H9 (cell line): ENCODE results near the gene FBLN1. TPM values are rescaled to one million over a fixed set of nuclear protein-coding genes. Genes with fewer than 3 reads are reported as not detected.

Source experiments
- DNase-seq: peaks from one replicate; pipeline ENCODE4 v3.0.0-alpha.2; 2017
- H2AFZ ChIP-seq: one replicate; pipeline ENCODE4 v1.6.1; 2013; ENCODE audit warnings: mild to moderate bottlenecking, low read length, control low read depth, moderate library complexity
- H2AK5ac ChIP-seq: 2 replicates; pipeline ENCODE4 v1.6.1; 2013; ENCODE audit warnings: low read length, control low read depth, mixed read lengths; ENCODE audit not compliant: insufficient read length
- H2BK120ac ChIP-seq: one replicate; pipeline ENCODE4 v1.6.1; 2013; ENCODE audit warnings: low read depth, mild to moderate bottlenecking, low read length, control low read depth, inconsistent platforms; ENCODE audit not compliant: poor library complexity, severe bottlenecking
- H2BK12ac ChIP-seq: 2 replicates; pipeline ENCODE4 v1.6.1; 2013; ENCODE audit warnings: low read length, control low read depth, mixed read lengths, low read depth; ENCODE audit not compliant: insufficient read length
- H2BK15ac ChIP-seq: 2 replicates; pipeline ENCODE4 v1.6.1; 2013; ENCODE audit warnings: low read depth, low read length, control low read depth
- H2BK20ac ChIP-seq: one replicate; pipeline ENCODE4 v1.6.1; 2013; ENCODE audit warnings: low read depth, mild to moderate bottlenecking, low read length, control low read depth, inconsistent platforms; ENCODE audit not compliant: poor library complexity, severe bottlenecking
- H2BK5ac ChIP-seq: 2 replicates; pipeline ENCODE4 v1.6.1; 2013; ENCODE audit warnings: low read length, control low read depth, mixed read lengths; ENCODE audit not compliant: insufficient read length
- H3K14ac ChIP-seq: 2 replicates; pipeline ENCODE4 v1.6.1; 2013; ENCODE audit warnings: low read length, control low read depth; ENCODE audit not compliant: insufficient read depth
- H3K18ac ChIP-seq: 2 replicates; pipeline ENCODE4 v1.6.1; 2013; ENCODE audit warnings: low read depth, mild to moderate bottlenecking, mixed read lengths, low read length, control low read depth; ENCODE audit not compliant: insufficient read length
- H3K23ac ChIP-seq: 2 replicates; pipeline ENCODE4 v1.6.1; 2013; ENCODE audit warnings: low read length, control low read depth, mixed read lengths, low read depth; ENCODE audit not compliant: insufficient read length
- H3K23me2 ChIP-seq: 2 replicates; pipeline ENCODE4 v1.6.1; 2013; ENCODE audit warnings: low read depth, mild to moderate bottlenecking, mixed read lengths, low read length, control low read depth; ENCODE audit not compliant: insufficient read length, poor library complexity, severe bottlenecking
- H3K27ac ChIP-seq: 2 replicates; pipeline ENCODE4 v1.5.1; 2013; ENCODE audit warnings: low read length, control low read depth, mixed read lengths, low read depth; ENCODE audit not compliant: insufficient read length
- H3K27me3 ChIP-seq: 2 replicates; pipeline ENCODE4 v1.6.1; 2013; ENCODE audit warnings: low read length, control low read depth, inconsistent platforms; ENCODE audit not compliant: insufficient read depth
- H3K4ac ChIP-seq: 2 replicates; pipeline ENCODE4 v1.6.1; 2013; ENCODE audit warnings: low read depth, mild to moderate bottlenecking, control low read depth, inconsistent platforms, low read length, moderate library complexity
- H3K4me1 ChIP-seq: 2 replicates; pipeline ENCODE4 v1.6.1; 2013; ENCODE audit warnings: low read length, control low read depth, inconsistent platforms; ENCODE audit not compliant: insufficient read depth
- H3K4me2 ChIP-seq: 2 replicates; pipeline ENCODE4 v1.6.1; 2013; ENCODE audit warnings: low read length, control low read depth, mixed read lengths; ENCODE audit not compliant: insufficient read length, insufficient read depth
- H3K56ac ChIP-seq: 2 replicates; pipeline ENCODE4 v1.6.1; 2013; ENCODE audit warnings: low read depth, mild to moderate bottlenecking, mixed read lengths, low read length, control low read depth; ENCODE audit not compliant: insufficient read length
- H3K79me1 ChIP-seq: 2 replicates; pipeline ENCODE4 v1.6.1; 2013; ENCODE audit warnings: low read depth, mild to moderate bottlenecking, moderate library complexity, low read length, control low read depth, inconsistent platforms; ENCODE audit not compliant: insufficient read depth, poor library complexity, severe bottlenecking
- H3K79me2 ChIP-seq: 2 replicates; pipeline ENCODE4 v1.6.1; 2013; ENCODE audit warnings: low read length, control low read depth, inconsistent platforms; ENCODE audit not compliant: insufficient read depth
- H3K9ac ChIP-seq: 2 replicates; pipeline ENCODE4 v1.6.1; 2013; ENCODE audit warnings: low read length, control low read depth, mixed read lengths; ENCODE audit not compliant: insufficient read length; ENCODE audit errors: extremely low read depth
- H3K9me3 ChIP-seq: one replicate; pipeline ENCODE4 v1.6.1; 2013; ENCODE audit warnings: low read depth, low read length, inconsistent platforms; ENCODE audit not compliant: control insufficient read depth
- H3T11ph ChIP-seq: one replicate; pipeline ENCODE4 v1.6.1; 2013; ENCODE audit warnings: mild to moderate bottlenecking, low read length, control low read depth, inconsistent platforms
- H4K20me1 ChIP-seq: one replicate; pipeline ENCODE4 v1.6.1; 2013; ENCODE audit not compliant: control insufficient read depth, insufficient read length, insufficient read depth
- H4K5ac ChIP-seq: 2 replicates; pipeline ENCODE4 v1.6.1; 2013; ENCODE audit warnings: low read depth, mild to moderate bottlenecking, mixed read lengths, low read length, control low read depth; ENCODE audit not compliant: insufficient read length
- H4K8ac ChIP-seq: replicated peaks from 2 replicates; pipeline ENCODE4 v1.6.1; 2013; ENCODE audit warnings: low read length, control low read depth, mixed read lengths, low read depth; ENCODE audit not compliant: insufficient read length
- H4K91ac ChIP-seq: 2 replicates; pipeline ENCODE4 v1.6.1; 2013; ENCODE audit warnings: low read depth, mild to moderate bottlenecking, moderate library complexity, mixed read lengths, low read length, control low read depth; ENCODE audit not compliant: insufficient read length
- H3K27ac Mint-ChIP-seq, 3 experiments: 2 replicates in 2 of 3; 3 replicates in 1 of 3; pipeline ENCODE4 v1.8.0; 2020 to 2021; ENCODE audit warnings: mixed read lengths in 3 of 3, mild to moderate bottlenecking in 1 of 3, moderate library complexity in 1 of 3
- H3K27me3 Mint-ChIP-seq: 2 replicates; pipeline ENCODE4 v1.8.0; 2021; ENCODE audit warnings: low read depth, mild to moderate bottlenecking, moderate library complexity, mixed read lengths
- H3K36me3 Mint-ChIP-seq, 3 experiments: 2 replicates in 2 of 3; 3 replicates in 1 of 3; pipeline ENCODE4 v1.8.0; 2020 to 2021; ENCODE audit warnings: low read depth in 3 of 3, mixed read lengths in 3 of 3; ENCODE audit not compliant: insufficient read depth in 1 of 3
- H3K4me1 Mint-ChIP-seq, 2 experiments: 2 replicates each; pipeline ENCODE4 v1.8.0; 2020; ENCODE audit warnings: mixed read lengths in 2 of 2
- H3K4me3 Mint-ChIP-seq, 2 experiments: 2 replicates in 1 of 2; 3 replicates in 1 of 2; pipeline ENCODE4 v1.8.0; 2020 to 2021; ENCODE audit warnings: mild to moderate bottlenecking in 2 of 2, mixed read lengths in 2 of 2, moderate library complexity in 1 of 2
- H3K9me3 Mint-ChIP-seq, 2 experiments: 2 replicates in 1 of 2; 3 replicates in 1 of 2; pipeline ENCODE4 v1.8.0; 2020; ENCODE audit warnings: mild to moderate bottlenecking in 2 of 2, mixed read lengths in 2 of 2, moderate library complexity in 1 of 2
- WGBS: extraction: QIAGEN DNeasy Blood & Tissue Kit; methylation state at CpG from one replicate; pipeline ENCODE4 v1.1.7; 2013; ENCODE audit warnings: missing lambda C conversion rate, low lambda C conversion rate, mixed read lengths; ENCODE audit not compliant: insufficient read length; ENCODE audit errors: extremely low coverage; 5-methylcytosine and 5-hydroxymethylcytosine counted together
- total RNA-seq: library from RNA; stranded (reverse); gene quantifications from 2 replicates; pipeline ENCODE4 v1.2.1, GENCODE V29; 2021
- TF ChIP-seq, protein P1 (sequence below): fragments of 200-600 bp; sonication (generic); conservative IDR thresholded peaks from 3 replicates; pipeline ENCODE4 v1.8.0; 2021; ENCODE audit warnings: antibody characterized with exemption, mild to moderate bottlenecking

Gene FBLN1
- total RNA-seq, 1 experiment from 2014 or later: 140 TPM

DNA sequence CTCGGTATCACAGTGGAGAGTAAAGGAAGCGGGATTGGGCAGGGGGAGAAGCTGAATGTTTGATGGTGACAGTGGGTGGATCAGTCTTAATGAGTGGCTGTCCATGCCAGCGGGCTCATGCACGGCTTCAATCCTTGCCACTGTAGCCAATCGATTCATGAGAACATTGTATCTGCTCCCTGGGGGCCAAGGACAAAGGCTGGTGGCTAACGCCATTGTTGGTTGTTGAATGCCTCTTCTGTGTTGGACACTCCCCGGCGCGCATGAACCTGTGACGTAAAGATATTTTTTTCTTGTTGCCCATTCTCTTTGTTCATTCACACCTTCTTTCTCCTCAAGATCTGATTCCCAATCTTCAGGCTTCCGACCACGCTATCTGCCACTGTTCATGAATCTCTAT lies 148.0 kb downstream of the FBLN1 start:
- Histone ChIP-seq H3K4me2 (no peak overlapping the region), H3T11ph (no peak overlapping the region), H3K79me1 (no peaks in the 10 kb centered on the region), H3K18ac (no peak overlapping the region), H4K20me1 (no peaks in the 10 kb centered on the region), H3K14ac (no peak overlapping the region), H2BK120ac (no peak overlapping the region), H4K8ac (no peak overlapping the region), H3K9ac (no peak overlapping the region), H2AK5ac (no peak overlapping the region), H4K91ac (no peak overlapping the region), H2AFZ (no peak overlapping the region), H3K4ac (no peak overlapping the region), H3K9me3 (no peaks in the 10 kb centered on the region), H3K23me2 (no peaks in the 10 kb centered on the region), H3K23ac (no peak overlapping the region), H2BK12ac (no peak overlapping the region), H3K4me1 (no peaks in the 10 kb centered on the region), H3K79me2 (no peaks in the 10 kb centered on the region), H3K27me3 (no peaks in the 10 kb centered on the region; the same call in 1 of the 2 replicates), H3K27ac (no peak overlapping the region), H2BK15ac (no peak overlapping the region), H4K5ac (no peak overlapping the region), H2BK5ac (no peak overlapping the region), H2BK20ac (no peak overlapping the region), H3K56ac (no peak overlapping the region)
- H3K9me3 Mint-ChIP-seq: no peaks in the 10 kb centered on the region
- TF ChIP-seq, protein P1, sequence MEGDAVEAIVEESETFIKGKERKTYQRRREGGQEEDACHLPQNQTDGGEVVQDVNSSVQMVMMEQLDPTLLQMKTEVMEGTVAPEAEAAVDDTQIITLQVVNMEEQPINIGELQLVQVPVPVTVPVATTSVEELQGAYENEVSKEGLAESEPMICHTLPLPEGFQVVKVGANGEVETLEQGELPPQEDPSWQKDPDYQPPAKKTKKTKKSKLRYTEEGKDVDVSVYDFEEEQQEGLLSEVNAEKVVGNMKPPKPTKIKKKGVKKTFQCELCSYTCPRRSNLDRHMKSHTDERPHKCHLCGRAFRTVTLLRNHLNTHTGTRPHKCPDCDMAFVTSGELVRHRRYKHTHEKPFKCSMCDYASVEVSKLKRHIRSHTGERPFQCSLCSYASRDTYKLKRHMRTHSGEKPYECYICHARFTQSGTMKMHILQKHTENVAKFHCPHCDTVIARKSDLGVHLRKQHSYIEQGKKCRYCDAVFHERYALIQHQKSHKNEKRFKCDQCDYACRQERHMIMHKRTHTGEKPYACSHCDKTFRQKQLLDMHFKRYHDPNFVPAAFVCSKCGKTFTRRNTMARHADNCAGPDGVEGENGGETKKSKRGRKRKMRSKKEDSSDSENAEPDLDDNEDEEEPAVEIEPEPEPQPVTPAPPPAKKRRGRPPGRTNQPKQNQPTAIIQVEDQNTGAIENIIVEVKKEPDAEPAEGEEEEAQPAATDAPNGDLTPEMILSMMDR: no peak
- DNase-seq: no peak
- H3K36me3 Mint-ChIP-seq: no peaks in the 10 kb centered on the region; a peak in 1 of 7 replicates
- H3K4me1 Mint-ChIP-seq: peaks cover 4 to 5% of the 10 kb centered on the region in 2 experiments
- no peak overlapping the region for H3K4me3 Mint-ChIP-seq
- no peak overlapping the region for H3K27ac Mint-ChIP-seq
- H3K27me3 Mint-ChIP-seq: peaks cover 40% of the 10 kb centered on the region
- WGBS: no CpG with 5 or more reads among the region's 12 CpGs

Other genes with a start within 250 kb of the FBLN1 start
- gene UPK3A, start 217.9 kb upstream of the FBLN1 start, total RNA-seq: not detected in 2 replicates
- 34.3 and 37.9 TPM in 2 replicates for gene FAM118A, start 192.9 kb upstream of the FBLN1 start, total RNA-seq
- gene SMC1B, start 89.3 kb upstream of the FBLN1 start, total RNA-seq: 0.11 TPM in 1 of 2 replicates, not detected in the other
- gene RIBC2, start 89.2 kb upstream of the FBLN1 start, total RNA-seq: 3.3 and 4.1 TPM in 2 replicates
- 210 and 214 TPM in 2 replicates for gene ATXN10, start 169.0 kb downstream of the FBLN1 start, total RNA-seq